ENCODE data around the gene SPATA46.

GRCh38 chr1:162375463-162375862, 1.2 kb downstream of the SPATA46 start:
- TF ChIP-seq POLR2AphosphoS5 (IDR thresholded peaks at IDR 0.05) (no peak), EP300 (IDR thresholded peaks at IDR 0.05; ENCODE audit: low read depth) (no peak), CTCF (IDR thresholded peaks at IDR 0.05) (no peak)
